ENCODE data around the gene DNAJC1.

DNA sequence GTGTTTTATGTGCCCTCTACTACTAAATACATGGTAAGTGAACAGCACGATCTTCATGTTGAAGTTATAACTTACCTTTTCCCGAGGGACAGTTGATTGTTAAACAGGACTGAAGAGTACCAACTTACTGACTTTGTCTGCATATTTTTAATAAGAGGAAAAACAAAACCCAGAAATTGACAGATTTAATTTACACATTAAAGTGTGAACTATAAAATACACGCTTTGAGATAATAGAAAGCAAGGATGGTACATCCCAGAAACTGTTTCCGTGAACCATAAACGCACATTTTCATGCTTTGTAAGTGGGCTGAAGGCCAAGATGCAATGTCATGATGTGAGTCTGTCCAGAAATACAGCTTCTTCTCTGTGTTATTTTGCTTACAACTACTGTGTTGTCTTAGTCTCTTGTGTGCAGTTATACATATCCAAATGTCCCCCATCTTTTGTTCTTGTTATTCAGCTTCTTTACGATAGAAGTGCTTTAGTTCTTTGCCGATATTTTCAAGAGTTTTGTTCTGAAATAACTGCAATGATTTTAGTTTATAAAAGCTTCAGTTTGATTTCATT lies 279.4 kb downstream of the DNAJC1 start:
- no peak for TF ChIP-seq CTCF (IDR thresholded peaks at IDR 0.05; ENCODE audit: low read depth, low read length, poor library complexity, severe bottlenecking)
- TF ChIP-seq EZH2phosphoT487 (IDR thresholded peaks at IDR 0.05; ENCODE audit: borderline replicate concordance, low read length) = no peak
